DOHH2 (cell line): Measurements from ENCODE around the gene RGS3.

Experiments
- H3F3A ChIP-seq: fragments of 200-600 bp; sonication (generic), shearing (Covaris generic); 2 replicates; pipeline ENCODE4 v1.6.0; 2016; ENCODE audit warnings: antibody characterized with exemption, mild to moderate bottlenecking; ENCODE audit not compliant: control insufficient read depth, insufficient read depth
- H3K27ac ChIP-seq: fragments of 200-600 bp; sonication (generic); 2 replicates; pipeline ENCODE4 v1.5.1; 2014; ENCODE audit warnings: low read depth, mild to moderate bottlenecking, low read length, moderate library complexity
- H3K27me3 ChIP-seq: fragments of 200-600 bp; sonication (generic); 2 replicates; pipeline ENCODE4 v1.6.1; 2014; ENCODE audit warnings: mild to moderate bottlenecking, low read length, mixed read lengths; ENCODE audit not compliant: control insufficient read depth
- H3K36me3 ChIP-seq: fragments of 200-600 bp; sonication (generic); 2 replicates; pipeline ENCODE4 v1.6.1; 2014; ENCODE audit warnings: mild to moderate bottlenecking, low read length, moderate library complexity, mixed read lengths; ENCODE audit not compliant: control insufficient read depth
- H3K4me1 ChIP-seq: fragments of 200-600 bp; sonication (generic); 2 replicates; pipeline ENCODE4 v1.6.1; 2014; ENCODE audit warnings: mild to moderate bottlenecking, low read length, mixed read lengths; ENCODE audit not compliant: control insufficient read depth
- H3K4me2 ChIP-seq: fragments of 200-600 bp; sonication (generic); 2 replicates; pipeline ENCODE4 v1.6.0; 2014; ENCODE audit warnings: mild to moderate bottlenecking, low read length, moderate library complexity
- H3K4me3 ChIP-seq: fragments of 200-600 bp; sonication (generic); 2 replicates; pipeline ENCODE4 v1.5.1; 2014; ENCODE audit warnings: mild to moderate bottlenecking, low read length, mixed read lengths
- H3K79me2 ChIP-seq: fragments of 200-600 bp; sonication (generic); 2 replicates; pipeline ENCODE4 v1.6.1; 2014; ENCODE audit warnings: mild to moderate bottlenecking, low read length, mixed read lengths; ENCODE audit not compliant: control insufficient read depth
- H3K9me2 ChIP-seq: fragments of 200-600 bp; sonication (generic); replicated peaks from 2 replicates; pipeline ENCODE4 v1.6.1; 2014; ENCODE audit warnings: mild to moderate bottlenecking, low read length, mixed read lengths; ENCODE audit not compliant: control insufficient read depth
- H3K9me3 ChIP-seq: fragments of 200-600 bp; sonication (generic); 2 replicates; pipeline ENCODE4 v1.6.1; 2014; ENCODE audit warnings: antibody characterized with exemption, low read length, mixed read lengths; ENCODE audit not compliant: control insufficient read depth, insufficient read depth
- H4K20me1 ChIP-seq: fragments of 200-600 bp; sonication (generic); 2 replicates; pipeline ENCODE4 v1.6.0; 2014; ENCODE audit warnings: low read depth, mild to moderate bottlenecking, antibody characterized with exemption, low read length, moderate library complexity; ENCODE audit not compliant: control insufficient read depth, insufficient read depth
- CTCF ChIP-seq: fragments of 200-600 bp; sonication (generic); IDR thresholded peaks from one replicate; pipeline ENCODE4 v1.5.1; 2014; ENCODE audit warnings: antibody characterized with exemption, mild to moderate bottlenecking, low read depth, low read length; ENCODE audit not compliant: poor library complexity, severe bottlenecking
- EZH2phosphoT487 ChIP-seq: fragments of 200-600 bp; sonication (generic); IDR thresholded peaks from 2 replicates; pipeline ENCODE4 v1.6.1; 2017; ENCODE audit warnings: borderline replicate concordance, mild to moderate bottlenecking, antibody characterized with exemption, low read length, moderate library complexity, mixed read lengths

Gene RGS3

GRCh38 chr9:113573959-113574352, 110.4 kb downstream of the RGS3 start:
- TF ChIP-seq EZH2phosphoT487 (no peak), CTCF (no peak)
- Histone ChIP-seq H3K9me3 (no peaks in the 10 kb centered on the region), H4K20me1 (no peaks in the 10 kb centered on the region), H3K36me3 (no peaks in the 10 kb centered on the region), H3K79me2 (no peaks in the 10 kb centered on the region), H3K9me2 (no peaks in the 10 kb centered on the region), H3K4me2 (no peak overlapping the region), H3F3A (no peaks in the 10 kb centered on the region), H3K27me3 (no peaks in the 10 kb centered on the region), H3K4me1 (peaks cover 57% of the 10 kb centered on the region), H3K27ac (no peak overlapping the region), H3K4me3 (no peak overlapping the region)

DNA sequence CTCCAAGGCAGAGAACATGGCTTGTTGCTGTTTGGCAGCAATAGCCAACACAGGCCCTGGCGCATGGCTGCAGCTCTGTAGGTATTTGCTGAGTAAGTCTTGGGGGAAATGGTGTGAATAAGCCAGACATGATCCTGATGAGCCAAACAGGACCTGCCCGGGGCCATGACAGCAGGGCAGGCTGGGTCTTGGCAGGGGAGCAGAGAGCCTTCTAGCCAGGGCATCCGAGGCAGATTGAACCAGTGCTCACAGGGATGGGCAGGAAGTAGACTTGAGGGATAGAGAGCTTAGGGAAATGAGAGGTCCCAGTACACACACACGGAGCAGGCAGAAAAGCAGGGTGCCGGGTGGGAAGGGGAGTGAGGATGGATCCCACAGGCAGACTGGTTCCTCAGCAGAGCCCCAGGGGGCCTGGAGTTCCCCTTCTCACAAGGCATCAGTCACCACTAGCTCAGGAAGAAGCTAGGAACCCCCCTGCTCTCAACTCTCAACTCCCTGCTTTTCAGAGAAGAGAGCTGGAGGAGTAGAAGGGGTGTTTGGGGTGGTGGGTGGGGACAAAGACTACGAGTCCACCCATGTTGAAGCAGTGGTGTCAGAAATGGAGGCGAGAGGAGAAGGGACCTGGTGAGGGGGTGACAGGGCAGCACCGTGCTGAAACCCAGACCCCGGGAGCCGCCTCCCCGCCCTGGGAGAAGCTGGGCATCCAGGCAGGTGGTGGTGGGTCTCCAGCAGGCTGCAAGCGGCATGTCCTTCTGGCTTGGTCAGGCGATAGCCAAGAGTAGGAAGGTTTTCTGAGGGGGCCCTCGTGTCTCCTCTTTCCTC, 111.1 kb downstream of the RGS3 start:
- Histone ChIP-seq H3K27ac (no peak overlapping the region), H3K4me1 (peaks cover 64% of the 10 kb centered on the region), H3K4me3 (no peak overlapping the region), H3K9me2 (no peaks in the 10 kb centered on the region), H3K27me3 (no peaks in the 10 kb centered on the region), H3K9me3 (no peaks in the 10 kb centered on the region), H3F3A (peaks cover 4% of the 10 kb centered on the region), H3K4me2 (peak overlapping the region; percentile 61), H3K79me2 (no peaks in the 10 kb centered on the region), H4K20me1 (no peaks in the 10 kb centered on the region), H3K36me3 (0 out of 2 replicates have a peak, but pooled peaks cover 3% of the 10 kb centered on the region)
- no peak for TF ChIP-seq EZH2phosphoT487
- TF ChIP-seq CTCF = no peak

DNA sequence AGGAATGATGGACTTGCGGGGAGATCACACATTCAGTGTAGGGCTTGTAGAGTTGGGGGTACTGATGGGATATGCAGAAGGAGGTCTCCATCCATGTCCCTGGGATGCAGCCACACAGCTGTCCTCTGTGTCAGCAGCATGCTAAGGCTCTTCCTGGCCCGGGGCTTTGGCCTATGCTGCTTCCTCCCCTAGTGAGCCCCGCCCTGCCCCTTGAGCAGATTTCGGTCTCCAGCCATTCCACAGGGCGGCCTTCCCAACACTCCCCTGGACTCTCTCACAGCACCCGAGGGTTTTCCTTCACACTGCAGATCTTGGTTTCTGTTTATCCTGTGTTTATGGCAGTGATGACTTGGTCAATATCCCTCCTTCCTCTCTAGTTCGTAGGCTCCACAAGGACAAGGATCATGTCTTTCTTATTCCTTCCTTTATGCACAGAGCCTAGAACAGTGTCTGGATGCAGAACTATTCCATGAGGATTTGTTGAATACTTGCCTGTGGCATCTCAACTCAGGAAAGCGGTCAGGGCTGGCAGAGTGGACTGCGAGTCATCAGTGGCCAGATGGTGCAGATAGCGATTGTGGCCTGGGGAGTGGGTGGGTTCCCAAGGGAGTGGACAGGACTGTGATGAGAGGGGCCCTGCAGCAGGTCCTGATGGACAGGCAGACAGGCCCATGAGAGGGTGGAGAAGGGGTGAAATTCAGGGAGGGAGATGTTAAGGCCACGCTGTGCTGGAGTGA, 114.2 kb downstream of the RGS3 start:
- no peaks in the 10 kb centered on the region for H3K9me3 ChIP-seq
- no peaks in the 10 kb centered on the region for H3K27me3 ChIP-seq
- H3K9me2 ChIP-seq = no peaks in the 10 kb centered on the region
- H3K27ac ChIP-seq = no peak overlapping the region
- 0 out of 2 replicates have a peak, but pooled peaks cover 5% of the 10 kb centered on the region for H3K36me3 ChIP-seq
- H3K79me2 ChIP-seq = no peaks in the 10 kb centered on the region
- H3K4me1 ChIP-seq = peaks cover 94% of the 10 kb centered on the region
- H3K4me2 ChIP-seq = peak overlapping the region; percentile 91; the same call in 1 of the 2 replicates
- no peak overlapping the region for H3K4me3 ChIP-seq
- peaks cover 6% of the 10 kb centered on the region for H3F3A ChIP-seq
- TF ChIP-seq CTCF (no peak), EZH2phosphoT487 (no peak)
- H4K20me1 ChIP-seq = no peaks in the 10 kb centered on the region
